ENCODE data around the gene PHLPP1.

The PHLPP1 gene

GRCh38 chr18:62856294-62856693 lies 141.0 kb downstream of the PHLPP1 start:
- no peak for DNase-seq

- DNase-seq = no peak
These were observed 142.1 kb downstream of the PHLPP1 start for GRCh38 chr18:62857263-62857976.

GRCh38 chr18:62860062-62860461 lies 144.7 kb downstream of the PHLPP1 start:
- no peak for DNase-seq

- DNase-seq = no peak
These were observed 147.1 kb downstream of the PHLPP1 start for GRCh38 chr18:62862466-62862865.

GRCh38 chr18:62863579-62864001 lies 148.2 kb downstream of the PHLPP1 start:
- no peak for DNase-seq

- DNase-seq = no peak
These were observed 150.2 kb downstream of the PHLPP1 start for GRCh38 chr18:62865498-62865897.

- peak; percentile 39 to 79 for DNase-seq
These were observed 152.2 kb downstream of the PHLPP1 start for GRCh38 chr18:62867534-62867933.

GRCh38 chr18:62868645-62869044 lies 153.3 kb downstream of the PHLPP1 start:
- DNase-seq = no peak

- no peak for DNase-seq
These were observed 155.3 kb downstream of the PHLPP1 start for GRCh38 chr18:62870643-62871042.

- DNase-seq = no peak
These were observed 160.0 kb downstream of the PHLPP1 start for GRCh38 chr18:62875323-62875722.

- DNase-seq = no peak
These were observed 160.8 kb downstream of the PHLPP1 start for GRCh38 chr18:62876111-62876510.

GRCh38 chr18:62876828-62877227 lies 161.5 kb downstream of the PHLPP1 start:
- no peak for DNase-seq

GRCh38 chr18:62877411-62878221 lies 162.3 kb downstream of the PHLPP1 start:
- peak in 1 of 2 experiments; percentile 29 for DNase-seq

GRCh38 chr18:62878305-62878704 lies 163.0 kb downstream of the PHLPP1 start:
- no peak for DNase-seq

- DNase-seq = no peak
These were observed 164.7 kb downstream of the PHLPP1 start for GRCh38 chr18:62880034-62880433.

GRCh38 chr18:62880673-62881364 lies 165.5 kb downstream of the PHLPP1 start:
- DNase-seq = no peak

GRCh38 chr18:62881509-62882016 lies 166.2 kb downstream of the PHLPP1 start:
- peak; percentile 68 to 72 for DNase-seq

GRCh38 chr18:62883937-62884735 lies 168.8 kb downstream of the PHLPP1 start:
- no peak for DNase-seq

GRCh38 chr18:62885804-62886203 lies 170.5 kb downstream of the PHLPP1 start:
- no peak for DNase-seq

GRCh38 chr18:62894681-62895390 lies 179.5 kb downstream of the PHLPP1 start:
- no peak for DNase-seq

- no peak for DNase-seq
These were observed 181.8 kb downstream of the PHLPP1 start for GRCh38 chr18:62897153-62897552.

GRCh38 chr18:62898359-62898758 lies 183.0 kb downstream of the PHLPP1 start:
- no peak for DNase-seq
